Middle frontal gyrus (tissue), 1 donor: Measurements from ENCODE around the gene TEC.

ENCODE experiments used
- DNase-seq: peaks from one replicate; pipeline ENCODE4 v3.0.0-alpha.2; 2015; ENCODE audit warnings: low spot score; ENCODE audit errors: extremely low spot score

Gene TEC

DNA sequence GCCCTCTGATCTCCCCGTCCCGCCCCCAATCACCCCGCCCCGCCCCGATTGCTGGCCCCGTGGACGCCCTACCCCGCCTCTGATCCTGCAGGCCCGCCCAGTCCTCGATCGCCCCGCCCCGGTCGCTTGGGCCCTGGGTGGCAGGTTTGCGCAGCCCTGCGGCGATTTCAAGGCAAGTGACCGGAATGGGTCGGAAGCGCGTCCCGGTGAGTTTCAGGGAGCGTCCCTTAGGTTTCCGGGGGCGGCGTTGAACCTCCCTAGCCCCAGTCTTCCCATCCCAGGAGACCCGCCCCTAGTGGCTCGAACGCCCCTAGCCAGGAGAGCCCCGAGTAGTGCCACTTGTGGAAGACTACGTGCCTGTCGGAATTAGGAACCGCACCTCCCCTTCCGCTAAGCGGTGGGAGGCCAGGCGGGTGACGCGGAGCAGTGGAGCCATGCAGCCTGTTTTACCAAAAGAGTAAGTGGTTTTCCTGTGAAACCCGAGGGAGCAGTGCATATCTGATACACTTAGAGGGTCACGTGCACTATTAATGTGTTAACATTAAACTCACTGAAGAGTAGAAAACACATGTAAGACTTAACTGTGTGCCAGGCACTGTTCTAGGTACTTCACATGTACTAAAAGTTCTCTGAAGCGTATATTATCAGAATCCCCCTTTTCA lies 354 bp upstream of the TEC start:
- peak; percentile 11 for DNase-seq

DNA sequence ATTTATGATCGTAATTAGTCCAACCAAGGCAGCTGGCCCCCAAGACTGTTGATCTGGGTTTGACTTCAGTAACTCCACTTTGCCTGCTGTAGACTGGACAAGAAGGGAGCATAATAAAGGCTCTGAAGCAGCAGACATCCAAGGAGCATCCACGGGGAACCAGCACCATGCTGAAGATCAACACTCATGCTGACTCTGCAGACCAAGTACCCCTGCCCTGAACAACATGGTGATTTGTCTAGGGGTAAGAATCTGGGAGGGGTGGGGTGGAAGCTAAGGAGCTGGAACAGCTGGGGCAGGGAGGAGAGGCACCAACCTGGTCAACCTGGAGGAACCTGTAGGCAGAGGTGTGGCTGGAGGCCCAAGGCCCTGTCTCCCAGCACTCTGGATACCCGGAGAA lies 2.1 kb downstream of the TEC start:
- DNase-seq = no peak

DNA sequence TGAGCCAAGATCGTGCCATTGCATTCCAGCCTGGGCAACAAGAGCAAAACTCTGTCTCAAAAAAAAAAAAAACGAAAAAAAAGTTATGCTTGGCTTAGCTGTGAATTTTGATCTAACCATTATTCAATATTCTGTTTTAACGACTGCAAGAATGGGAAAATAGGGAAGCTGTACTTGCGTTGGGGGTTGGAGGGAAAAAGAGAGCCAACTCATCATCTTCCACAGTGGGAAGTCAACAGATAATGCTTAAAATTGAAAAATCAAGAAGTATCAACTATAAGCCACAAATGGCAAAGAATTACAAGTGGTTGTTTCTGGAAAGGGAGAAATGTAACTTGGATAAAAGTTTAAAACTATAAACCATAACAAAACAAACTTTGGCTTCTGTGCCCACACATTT lies 2.9 kb downstream of the TEC start:
- DNase-seq = no peak

DNA sequence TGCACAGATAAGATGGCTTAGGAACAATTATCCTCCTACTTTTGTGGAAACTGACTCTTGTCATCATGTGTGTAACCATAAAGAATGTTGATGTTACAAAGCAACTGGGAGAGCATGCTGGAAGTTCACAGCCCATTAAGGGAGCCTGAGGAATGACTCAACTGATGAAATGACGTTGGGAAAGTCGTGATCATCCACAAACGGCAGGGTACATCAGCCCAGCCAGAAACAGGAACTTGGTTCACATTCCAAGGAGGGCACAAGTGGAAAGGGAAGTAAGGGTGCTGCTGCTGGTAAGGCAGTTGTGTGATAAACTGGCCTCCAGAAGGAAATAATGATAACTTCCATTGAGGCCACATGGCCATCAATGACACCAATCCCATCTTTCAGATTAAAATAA lies 6.7 kb downstream of the TEC start:
- no peak for DNase-seq

DNA sequence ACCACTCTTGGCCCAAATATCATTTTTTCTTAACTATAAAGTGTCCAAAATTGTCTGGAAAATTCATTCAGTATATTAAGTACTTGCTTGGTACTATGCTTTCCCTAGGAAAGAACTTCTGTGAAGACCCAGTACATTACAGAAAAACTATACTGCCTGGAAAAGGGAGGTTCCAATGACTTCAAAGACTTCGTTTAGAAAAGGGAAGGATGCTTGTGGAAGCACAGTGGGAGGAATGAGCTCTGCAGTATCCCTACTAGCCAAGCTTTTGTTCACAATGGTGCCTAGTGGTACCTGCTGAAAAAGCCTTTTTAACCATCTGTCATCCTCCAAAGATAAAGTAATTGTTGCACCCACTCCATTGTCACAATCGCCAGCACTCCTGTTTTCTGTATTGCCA lies 7.2 kb downstream of the TEC start:
- DNase-seq = no peak

DNA sequence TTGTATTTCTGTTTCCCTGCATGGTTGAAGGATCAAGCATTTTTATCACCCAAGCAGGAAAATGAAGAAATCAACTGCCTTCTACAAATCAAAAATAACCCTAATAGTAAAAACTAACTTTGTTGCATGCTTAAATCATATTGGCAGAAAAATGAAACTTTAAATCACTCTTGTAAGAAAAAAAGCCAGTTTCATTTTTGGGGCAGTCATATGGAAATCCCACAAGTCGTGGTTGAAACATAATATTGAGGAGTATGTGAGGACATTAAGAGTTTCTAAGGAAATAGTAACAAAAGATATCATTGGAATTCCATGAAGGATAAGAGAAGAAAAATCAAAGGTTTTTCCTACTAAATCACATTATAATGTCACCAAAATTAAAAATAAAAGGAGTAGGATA lies 8.4 kb downstream of the TEC start:
- DNase-seq = no peak

DNA sequence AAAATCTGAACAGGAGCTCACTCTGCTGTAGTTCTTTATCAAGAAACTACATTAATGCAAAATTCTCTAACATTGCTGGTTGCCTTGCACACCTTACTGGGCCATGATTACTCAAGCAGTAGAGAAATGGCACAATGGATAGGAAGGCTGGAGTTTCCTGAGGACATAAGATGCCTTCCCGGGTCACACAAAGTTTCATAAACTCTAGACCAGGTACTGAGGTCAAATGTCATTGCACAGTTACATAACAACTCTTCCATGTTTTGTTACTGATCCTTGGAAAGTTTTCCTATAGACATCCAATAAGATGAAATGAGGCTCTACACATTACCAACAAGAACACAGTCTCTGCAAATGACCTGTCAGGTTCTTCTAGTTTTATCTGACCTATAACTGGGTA lies 9.9 kb downstream of the TEC start:
- DNase-seq = no peak

DNA sequence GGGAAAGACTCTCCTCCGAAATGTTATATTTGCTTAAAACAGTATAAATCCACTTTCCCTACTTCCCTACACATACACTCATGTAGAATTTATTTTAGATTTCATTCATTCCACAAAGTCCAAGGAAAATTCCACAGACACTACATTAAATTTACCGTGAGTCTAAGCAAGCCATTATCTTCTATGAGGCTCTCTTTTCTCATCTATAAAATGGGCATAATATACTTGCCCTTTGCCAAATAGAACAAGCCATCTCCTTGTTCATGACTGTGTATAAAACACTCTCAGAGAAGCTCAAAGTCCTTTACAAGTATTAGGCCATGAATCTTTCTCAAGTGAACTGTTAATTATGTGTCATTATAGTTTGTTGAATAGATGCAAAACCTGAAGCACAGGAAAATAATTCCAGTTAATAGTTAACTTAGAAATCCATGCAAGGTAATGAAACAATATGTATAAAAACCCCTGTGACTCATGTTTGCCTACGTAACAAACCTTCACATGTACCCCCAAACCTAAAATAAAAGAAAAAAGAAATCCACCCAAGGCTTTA lies 10.7 kb downstream of the TEC start:
- DNase-seq = no peak

DNA sequence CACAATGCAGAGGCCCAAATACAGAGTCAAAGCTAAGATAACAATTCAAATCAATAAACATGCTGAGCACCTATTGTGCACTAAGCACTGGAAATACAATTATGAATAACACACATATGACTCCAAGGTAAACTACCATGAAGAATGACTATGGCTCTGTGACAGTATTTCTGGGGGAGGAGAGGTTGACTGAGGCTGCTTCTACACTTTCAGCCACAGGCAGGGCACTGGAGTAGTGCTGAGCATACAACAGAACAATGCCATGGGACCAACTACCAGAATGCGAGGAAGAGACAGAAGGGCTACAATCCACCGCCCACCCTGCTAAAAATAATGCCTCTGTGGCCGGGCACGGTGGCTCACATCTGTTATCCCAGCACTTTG lies 13.7 kb downstream of the TEC start:
- DNase-seq = no peak

DNA sequence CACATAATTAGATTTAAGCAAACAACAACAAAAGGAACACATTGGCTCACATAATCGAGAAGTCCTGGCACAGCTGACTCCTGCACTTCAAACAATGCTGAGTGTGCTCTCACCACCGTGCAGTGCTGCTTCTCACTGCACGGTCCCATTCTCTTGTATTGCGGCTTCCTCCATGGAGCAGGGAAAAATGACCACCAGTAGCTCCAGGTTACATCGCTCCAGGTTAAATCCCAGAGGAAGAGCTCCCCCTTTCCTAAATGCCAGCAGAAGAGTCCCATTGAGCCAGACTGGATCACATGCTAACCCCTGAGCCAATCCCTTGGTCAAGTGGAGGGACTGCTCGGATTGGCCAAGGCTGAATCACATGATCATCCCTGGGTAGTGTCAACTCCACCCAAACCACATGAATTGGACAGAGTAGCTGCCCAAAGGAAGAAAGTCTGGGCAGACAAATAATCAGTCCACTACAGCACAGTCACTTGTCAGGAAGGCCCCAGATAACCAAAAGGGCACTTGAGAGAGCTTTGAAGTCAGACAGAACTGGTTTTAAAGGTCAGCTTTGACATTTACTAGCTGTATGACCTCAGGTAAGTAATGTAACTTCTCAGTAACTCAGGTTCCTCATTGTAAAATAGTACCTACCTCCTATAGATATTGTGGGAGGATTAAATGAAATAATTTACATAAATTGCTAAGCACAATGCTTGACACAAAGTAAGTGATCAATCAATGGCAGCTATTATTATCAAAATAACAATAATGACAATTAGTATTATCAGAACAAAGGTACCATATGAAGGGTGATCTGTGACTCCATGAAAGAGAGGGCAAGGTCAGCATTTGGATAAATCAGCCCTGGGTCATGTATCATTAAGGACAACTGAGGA lies 14.3 kb downstream of the TEC start:
- DNase-seq = no peak

DNA sequence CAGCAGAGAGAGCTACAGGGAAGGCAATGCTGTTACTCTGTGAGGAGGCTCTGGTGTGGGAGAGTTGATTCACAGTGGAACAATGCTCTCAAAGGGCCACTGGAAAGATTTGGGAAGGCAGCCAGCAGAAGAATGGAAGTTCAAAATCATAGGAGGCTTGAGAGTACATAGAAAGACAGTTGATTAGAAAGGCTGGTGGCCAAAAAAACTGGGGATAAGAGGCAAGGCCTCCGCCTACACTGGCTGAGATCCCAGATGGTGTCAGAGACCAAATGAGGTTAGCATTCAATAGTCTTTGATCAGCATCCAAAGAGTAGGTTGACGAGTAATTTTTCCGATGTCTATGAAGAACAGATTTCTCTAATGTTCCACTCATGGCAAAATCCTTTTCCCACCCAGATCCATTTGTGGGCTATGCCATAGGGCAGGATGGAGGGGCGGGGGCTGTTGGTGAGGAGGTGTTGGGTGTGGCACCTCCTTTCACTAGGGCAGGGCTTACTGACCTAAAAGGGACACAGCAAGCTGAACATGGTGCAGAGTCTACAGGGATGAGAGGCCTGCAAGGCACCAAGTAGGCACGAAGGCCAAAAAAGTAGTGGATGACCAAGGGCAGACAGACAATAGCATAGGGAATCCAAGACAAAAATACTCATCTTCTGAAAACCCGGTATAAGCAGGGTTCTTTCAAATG lies 15.1 kb downstream of the TEC start:
- DNase-seq = no peak

DNA sequence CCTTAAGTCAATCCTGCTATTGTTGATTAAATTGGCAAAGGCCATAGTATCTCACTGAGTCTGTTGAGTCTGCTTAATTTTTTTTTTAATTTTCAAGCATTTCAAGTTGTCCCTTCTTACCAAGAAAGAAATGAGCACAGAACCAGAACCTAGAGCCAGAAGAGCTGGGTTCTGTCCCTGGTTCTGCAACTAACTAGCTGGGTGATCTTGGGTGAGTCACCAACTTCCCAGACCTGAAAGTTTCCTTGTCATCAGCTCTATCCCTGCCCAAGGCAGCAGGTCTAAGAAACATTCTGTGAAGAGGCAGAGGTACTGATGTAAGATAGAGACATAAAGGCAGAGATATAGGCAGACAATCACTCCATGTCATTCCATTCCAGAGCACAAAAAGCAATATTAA lies 17.3 kb downstream of the TEC start:
- no peak for DNase-seq

DNA sequence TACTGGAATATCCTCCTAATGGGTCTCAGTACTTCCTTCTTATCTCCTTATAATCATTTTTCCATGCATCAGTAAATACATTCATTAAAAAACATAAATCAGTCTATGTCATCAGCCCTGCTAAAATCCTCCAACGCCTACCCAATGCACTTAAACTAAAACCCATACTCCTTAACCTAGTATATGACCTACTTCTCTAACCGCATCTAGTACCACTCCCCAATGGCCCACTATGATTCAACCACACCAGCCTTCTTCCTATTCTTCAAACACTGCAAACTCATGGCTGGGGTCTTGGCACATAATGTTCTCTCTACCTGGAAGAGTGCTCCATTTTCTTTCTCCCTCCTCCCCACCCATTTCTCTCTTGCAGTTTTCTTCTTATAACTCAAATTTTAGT lies 18.7 kb downstream of the TEC start:
- DNase-seq = no peak

DNA sequence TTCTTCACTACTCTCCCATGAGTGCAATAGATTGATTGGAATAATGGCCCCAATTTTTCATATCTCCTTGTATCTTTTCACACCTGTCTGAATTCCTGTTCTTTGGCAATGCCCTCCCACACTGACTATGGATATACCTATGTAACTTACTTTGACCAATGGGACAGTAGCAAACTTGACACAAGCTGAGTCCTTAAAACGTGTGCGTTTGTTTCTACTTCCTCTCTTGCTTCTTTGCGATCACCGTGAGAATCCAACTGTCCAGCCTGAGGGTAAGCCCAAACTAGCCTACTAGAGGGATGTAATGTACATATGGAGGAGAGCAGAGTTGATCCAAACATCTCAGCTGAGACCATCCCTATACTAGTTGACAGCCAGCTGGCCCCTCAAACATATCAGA lies 19.3 kb downstream of the TEC start:
- no peak for DNase-seq

DNA sequence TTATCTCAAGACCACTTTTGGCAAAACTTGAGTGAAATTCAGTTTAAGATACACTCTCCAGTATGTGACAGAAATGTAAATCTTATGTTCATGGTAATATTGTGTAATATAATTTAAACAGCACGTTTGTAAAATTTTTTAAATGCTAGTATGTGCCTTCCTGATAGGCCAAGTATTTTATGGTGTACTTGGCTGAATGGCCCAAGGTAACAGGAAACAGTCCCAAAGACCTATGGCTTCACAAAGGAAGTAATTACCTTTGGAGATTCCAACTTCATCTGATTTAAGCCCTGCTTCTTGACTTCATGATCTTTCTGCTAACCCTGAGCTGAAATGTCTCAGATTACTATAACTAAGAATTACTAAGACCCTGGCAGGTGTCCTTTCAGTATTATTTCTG lies 20.3 kb downstream of the TEC start:
- no peak for DNase-seq

DNA sequence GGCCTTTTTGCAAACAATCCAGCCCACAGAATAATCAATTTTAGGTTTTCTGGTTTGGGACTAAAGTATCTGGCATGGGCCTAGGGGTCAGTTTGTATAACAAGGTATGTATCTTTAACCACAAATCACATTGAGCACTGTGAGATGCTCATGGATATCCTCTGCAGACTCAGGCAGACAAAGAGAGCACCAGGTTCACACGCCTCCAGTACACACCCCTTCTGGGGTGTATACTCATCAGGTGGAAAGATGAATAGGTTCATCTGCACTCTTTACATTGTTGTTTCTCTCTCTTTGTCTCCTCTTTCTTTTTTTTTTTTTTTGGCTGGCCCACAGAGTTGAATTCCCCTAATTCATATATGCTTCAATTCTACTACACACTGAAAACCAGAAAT lies 21.1 kb downstream of the TEC start:
- DNase-seq = no peak

DNA sequence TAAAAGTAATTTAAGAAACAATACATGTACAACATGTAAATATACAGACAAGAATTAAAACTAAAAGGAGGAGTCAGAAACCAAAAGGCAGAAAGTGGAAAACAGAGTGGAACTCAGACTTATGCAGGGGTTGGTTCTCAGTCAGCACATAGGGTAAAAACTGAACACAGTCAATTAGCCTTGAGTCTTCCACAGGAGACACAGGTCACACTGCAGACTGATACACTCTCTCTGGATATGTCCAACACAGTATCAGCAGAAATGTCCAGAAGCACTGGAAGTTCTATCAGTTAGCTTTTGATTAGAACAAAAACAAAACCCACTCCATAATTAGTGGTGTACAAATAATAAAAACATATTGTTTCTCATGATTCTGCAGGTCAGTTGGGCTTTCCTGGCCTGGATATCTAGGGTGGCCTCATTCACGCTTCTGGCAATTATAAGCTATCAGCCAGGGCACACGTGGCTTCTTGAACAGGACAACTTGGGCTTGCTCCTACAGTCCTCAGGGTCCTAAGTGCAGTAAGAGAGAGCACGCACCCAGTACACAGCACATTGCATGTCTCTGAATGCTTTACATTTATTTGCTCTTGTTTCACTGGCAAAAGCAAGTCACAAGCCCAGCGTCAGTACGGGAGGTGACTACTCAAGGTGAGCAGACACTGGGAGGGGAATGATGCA lies 21.6 kb downstream of the TEC start:
- no peak for DNase-seq

DNA sequence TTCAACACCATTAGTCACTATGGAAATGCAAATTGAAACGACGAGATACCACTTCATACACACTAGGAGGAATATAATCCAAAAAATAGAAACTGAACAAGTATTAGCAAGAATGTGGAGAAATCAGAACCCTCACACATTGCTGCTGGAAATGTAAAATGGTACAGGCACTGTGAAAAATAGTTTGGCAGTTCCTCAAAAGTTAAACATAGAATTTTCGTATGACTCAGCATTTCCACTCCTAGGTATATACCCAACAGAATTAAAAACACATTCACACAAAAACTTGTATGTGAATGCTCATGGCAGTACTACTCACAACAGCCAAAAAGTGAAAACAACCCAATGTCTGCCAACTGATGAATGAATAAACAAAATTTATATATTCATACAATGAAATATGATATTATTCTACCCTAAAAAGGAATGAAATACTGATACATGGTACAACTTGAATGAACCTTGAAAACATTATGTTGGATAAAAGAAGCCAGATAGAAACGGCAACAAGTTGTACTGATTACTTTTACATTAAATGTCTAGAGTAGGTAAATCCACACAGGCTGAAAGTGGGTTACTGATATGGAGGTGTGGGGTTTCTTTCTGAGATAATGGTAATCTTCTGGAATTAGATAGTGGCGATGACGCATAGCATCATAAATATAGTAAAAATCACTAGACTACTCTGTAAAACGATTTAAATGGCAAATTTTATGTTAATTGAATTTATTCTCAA lies 22.3 kb downstream of the TEC start:
- no peak for DNase-seq

DNA sequence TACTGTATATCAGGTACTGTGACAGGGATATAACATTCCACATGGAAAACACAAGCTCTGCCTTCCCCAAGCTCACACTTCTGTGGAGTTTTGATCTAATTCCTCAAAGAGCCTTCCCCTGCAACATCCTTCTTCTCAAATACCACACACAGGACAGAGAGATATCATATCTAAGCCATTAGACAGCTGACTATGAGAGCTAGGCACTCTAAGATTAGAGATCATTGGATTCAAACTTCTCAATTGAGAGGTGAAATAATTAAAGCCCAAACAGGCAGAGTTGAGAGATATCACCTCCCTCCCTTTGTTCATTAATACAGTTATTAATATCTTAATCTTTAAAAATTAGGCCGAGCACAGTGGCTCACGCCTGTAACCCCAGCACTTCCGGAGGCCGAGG lies 25.0 kb downstream of the TEC start:
- DNase-seq = no peak

DNA sequence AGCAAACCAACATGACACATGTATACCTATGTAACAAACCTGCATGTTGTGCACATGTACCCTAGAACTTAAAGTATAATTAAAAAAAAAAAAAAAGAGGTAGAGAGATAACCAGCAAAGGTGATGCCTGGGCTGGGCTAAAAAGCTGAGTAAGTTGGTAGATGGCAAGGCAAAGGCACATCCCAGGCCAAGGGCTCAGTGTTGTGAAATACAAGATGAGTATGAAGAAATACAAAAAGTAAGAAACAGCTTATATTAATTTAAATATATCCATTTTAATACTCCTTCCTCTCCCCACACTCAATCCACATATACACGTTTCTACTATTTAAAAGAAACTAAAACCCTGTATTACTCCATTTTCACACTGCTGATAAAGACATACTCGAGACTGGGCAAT lies 25.8 kb downstream of the TEC start:
- DNase-seq = no peak

DNA sequence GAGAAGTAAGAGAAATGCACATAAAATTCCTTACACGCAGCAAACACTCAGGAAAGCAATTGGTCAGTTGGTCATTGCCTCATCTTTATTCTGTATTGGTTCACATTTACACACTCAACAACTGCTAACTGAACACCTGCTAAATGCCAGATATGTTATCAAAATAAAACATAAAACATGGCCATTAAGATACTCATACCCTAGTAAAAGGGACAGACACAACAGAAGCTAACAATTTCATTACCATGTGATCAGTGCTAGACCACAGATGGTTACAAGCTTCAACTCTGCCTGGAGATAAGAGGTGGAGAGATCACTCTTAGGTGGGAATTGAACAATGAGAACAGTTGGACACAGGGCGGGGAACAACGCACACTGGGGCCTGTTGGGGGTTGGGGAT lies 26.2 kb downstream of the TEC start:
- DNase-seq = no peak
